Stromal cell of bone marrow (primary cell): Measurements from ENCODE around the gene CSNK2A1.

ENCODE experiments used
- DNase-seq: peaks from one replicate; pipeline ENCODE4 v3.0.0-alpha.2; 2012; ENCODE audit warnings: low read depth

The CSNK2A1 gene

DNA sequence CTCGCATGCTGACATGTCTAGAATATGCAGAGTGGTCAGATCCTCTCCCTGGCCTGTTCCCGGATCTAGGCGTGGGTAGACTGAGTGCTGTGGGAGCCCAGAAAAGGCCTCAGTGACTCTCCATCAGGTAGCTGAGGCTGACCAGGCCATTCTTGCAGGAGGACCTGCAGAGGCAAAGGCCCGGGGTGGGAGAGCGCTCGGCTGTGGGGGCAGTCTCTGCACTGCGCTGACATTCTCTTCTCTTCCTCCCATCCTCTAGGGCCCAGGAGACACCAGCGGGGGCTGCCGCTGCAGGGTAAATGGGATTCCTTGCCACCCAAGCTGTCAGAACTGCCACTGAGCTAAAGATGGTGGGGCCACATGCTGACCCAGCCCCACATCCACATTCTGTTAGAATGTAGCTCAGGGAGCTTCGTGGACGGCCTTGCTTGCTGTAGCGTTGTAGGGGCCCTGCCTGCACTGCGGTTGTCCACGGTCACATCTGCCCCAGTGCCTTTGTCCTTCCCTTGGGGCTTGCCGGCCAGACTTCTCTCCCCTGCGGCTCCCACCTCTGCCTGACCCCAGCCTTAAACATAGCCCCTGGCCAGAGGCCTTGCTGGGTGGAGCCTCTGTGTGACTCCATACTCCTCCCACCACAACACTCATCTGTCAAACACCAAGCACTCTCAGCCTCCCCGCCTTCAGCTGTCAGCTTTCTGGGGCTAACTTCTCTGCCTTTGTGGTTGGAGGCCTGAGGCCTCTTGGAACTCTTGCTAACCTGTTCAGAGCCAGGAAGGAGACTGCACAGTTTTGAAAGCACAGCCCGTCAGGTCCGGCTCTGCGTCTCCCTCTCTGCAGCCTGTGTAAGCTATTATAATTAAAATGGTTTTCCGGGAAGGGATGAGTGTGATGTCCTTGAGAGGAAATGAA is 113.2 kb downstream of the CSNK2A1 start:
- no peak for DNase-seq

DNA sequence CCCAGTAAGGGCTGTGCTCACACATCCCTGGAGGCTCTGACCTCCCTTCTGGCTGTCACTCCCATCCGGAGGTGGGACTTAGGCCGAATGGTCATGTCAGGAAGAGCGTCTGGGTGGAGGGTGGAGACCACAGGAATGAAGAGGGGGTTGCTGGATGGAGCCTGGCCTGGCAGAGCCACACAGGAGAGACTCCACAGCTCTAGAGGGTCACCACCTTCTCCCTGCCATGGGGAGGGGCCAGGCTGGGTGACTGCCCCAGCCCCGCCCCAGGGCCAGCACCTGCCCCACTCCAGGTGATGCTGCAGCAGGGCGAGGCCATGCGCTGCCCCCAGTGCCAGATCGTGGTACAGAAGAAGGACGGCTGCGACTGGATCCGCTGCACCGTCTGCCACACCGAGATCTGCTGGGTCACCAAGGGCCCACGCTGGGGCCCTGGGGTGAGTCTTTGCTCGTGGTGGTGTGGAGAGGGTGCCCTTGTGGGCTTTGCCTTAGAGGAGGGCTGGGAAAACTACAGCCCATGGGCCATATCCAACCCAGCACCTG is 114.9 kb downstream of the CSNK2A1 start:
- DNase-seq = no peak

DNA sequence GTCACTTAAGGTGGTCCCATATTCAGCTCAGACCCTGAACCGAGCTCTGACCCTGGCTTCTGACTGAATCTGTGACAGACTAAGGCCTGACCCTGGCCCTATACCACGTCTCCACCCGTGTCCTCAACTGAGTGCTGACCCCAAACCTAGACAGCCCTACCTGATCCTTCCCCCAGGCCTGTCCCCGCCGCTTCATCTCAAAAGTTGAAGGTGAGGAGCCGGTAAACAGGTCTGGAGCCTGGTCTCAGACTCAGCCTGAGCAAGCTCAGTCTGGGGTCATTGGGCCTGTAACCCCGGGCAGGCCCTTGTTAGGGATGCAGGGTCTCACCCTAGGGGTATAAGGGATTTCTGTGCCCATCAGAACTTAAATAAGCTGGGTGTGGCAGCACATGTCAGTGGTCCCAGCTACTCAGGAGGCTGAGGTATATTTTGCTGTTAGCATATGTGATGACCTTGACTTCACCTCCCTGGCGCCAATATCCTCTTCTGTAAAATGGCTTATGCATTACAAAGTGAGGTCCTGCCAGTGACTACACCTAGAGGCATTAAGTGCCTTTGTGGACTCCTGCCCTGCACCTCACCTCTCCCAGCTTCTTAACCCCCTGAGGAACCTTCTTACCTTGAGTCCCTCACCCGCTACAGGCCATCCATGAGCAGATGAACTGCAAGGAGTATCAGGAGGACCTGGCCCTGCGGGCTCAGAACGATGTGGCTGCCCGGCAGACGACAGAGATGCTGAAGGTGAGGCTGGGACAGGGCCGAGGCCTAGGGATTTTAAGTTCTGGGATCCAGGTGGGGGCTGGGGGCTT is 115.5 kb downstream of the CSNK2A1 start:
- DNase-seq = no peak

DNA sequence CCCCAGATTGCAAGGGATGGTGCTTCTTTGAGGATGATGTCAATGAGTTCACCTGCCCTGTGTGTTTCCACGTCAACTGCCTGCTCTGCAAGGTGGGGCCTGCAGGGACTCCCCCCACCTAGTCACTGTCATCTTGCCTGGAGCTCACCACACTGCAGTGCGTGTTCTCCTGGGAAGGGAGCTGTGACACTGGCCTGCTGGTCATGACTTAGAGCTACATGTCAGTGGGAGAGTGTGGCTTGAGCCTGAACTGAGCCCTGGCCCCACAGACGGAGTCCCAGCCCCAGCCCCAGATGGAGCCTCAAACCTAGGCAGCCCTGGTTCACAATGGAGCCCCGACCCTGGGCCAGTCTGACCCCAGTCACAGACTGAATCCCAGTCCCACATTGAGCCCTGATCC is 116.2 kb downstream of the CSNK2A1 start:
- no peak for DNase-seq

DNA sequence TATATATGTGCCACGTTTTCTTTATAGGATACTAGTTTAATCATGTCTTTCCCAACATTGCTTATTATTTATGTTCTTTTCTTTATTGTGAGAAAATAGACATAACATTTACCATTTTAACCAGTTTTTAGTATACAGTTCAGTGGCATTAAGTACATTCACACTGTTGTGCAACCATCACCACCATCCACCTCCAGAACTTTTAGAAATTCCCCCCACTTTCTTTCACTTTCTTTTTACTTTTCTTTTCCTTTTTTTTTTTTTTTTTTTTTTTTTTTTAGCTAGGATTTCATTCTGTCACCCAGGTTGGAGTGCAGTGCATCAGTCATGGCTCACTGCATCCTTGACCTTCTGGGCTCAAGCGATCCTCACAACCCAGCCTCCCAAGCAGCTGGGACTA is 117.0 kb downstream of the CSNK2A1 start:
- no peak for DNase-seq
